AG09309 (cell line): Measurements from ENCODE around the gene GALK2.
"Not testable (repeated sequence)": the region's sequence is repeated elsewhere in the genome, so short reads cannot be mapped to it uniquely, and the experiment has no call there.

ENCODE experiments used
- DNase-seq: peaks from one replicate; pipeline ENCODE4 v3.0.0-alpha.2; 2010; ENCODE audit warnings: low read depth
- H3K4me3 ChIP-seq: 2 replicates; pipeline ENCODE4 v1.5.1; 2011; ENCODE audit warnings: mild to moderate bottlenecking, low read depth, low read length, moderate library complexity; ENCODE audit not compliant: control insufficient read depth
- TF ChIP-seq, protein P1 (sequence below): IDR thresholded peaks from 2 replicates; pipeline ENCODE4 v1.5.1; 2011; ENCODE audit warnings: mild to moderate bottlenecking, low read depth, low read length, inconsistent platforms; ENCODE audit not compliant: insufficient read depth, control insufficient read depth; ENCODE audit errors: missing control alignments

The GALK2 gene

DNA sequence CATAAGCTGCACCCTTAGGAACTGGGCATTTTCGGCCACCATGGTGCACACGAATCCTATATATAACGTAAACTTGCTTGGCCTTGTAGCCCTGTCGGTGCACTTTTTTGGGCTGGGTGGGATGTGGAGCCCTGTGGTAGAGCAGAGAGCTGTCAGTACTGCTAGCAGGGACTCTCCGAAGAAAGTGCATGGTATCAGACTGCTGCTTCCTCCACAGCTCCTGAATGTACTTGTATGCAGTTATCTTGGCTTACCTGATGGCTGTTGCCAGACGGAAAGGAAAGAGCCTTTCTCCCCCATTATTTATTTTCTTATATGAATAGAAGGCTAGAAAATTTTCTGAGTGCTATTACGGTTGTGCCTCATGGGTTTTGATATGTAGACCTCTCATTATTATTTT lies 8.4 kb downstream of the GALK2 start:
- no peak overlapping the region for H3K4me3 ChIP-seq
- TF ChIP-seq, protein P1, sequence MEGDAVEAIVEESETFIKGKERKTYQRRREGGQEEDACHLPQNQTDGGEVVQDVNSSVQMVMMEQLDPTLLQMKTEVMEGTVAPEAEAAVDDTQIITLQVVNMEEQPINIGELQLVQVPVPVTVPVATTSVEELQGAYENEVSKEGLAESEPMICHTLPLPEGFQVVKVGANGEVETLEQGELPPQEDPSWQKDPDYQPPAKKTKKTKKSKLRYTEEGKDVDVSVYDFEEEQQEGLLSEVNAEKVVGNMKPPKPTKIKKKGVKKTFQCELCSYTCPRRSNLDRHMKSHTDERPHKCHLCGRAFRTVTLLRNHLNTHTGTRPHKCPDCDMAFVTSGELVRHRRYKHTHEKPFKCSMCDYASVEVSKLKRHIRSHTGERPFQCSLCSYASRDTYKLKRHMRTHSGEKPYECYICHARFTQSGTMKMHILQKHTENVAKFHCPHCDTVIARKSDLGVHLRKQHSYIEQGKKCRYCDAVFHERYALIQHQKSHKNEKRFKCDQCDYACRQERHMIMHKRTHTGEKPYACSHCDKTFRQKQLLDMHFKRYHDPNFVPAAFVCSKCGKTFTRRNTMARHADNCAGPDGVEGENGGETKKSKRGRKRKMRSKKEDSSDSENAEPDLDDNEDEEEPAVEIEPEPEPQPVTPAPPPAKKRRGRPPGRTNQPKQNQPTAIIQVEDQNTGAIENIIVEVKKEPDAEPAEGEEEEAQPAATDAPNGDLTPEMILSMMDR: no peak
- no peak for DNase-seq

DNA sequence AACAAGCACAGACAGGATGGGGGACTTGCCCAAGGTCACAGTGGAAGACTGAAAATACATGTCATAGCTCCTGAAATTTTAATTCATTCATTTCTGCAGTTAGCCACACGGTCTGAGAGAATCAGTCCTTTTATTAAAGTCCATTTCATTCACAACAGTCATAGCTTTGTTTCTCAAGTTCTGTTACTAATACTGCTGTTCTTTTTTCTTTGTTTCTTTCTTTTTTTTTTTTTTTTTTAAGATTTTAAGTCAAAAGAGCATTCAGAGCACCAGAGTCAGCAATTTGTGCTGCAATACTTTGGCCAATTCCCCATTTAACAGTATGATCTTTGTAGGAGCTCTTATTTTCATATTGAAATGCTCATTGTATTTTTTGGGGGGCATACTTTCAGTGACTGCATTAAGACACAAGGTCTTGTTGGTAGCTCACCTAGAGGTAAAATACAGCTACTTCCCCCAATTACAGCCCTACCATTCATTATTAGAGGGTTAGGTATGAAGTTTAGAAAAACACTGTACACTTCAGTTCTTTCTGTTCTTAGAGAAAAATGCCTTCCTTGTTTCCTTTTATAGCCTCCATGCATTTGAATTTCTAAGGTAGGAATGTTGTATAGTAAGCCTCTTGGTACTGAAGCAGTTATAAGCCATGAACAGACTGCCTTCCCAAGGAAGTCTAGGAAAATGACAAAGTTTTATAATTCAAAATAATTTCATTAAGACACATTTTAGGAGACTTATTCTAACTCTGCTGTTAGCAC lies 9.6 kb downstream of the GALK2 start:
- no peak overlapping the region for H3K4me3 ChIP-seq
- DNase-seq: no peak
- TF ChIP-seq, protein P1: no peak

DNA sequence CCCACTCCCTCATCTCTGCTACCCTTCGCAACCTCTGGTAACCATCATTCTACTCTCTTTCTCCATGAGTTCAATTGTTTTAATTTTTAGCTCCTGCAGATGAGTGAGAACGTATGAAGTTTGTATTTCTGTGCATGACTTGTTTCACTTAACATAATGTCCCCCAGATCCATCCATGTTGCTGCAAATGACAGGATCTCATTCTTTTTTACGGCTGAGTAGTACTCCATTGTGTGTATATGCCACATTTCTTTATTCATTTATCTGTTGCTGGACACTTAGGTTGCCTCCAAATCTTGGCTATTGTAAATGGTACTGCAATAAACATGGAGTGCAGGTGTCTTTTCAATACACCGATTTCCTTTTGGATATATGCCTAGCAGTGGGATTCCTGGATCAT lies 12.1 kb downstream of the GALK2 start:
- DNase-seq: no peak

DNA sequence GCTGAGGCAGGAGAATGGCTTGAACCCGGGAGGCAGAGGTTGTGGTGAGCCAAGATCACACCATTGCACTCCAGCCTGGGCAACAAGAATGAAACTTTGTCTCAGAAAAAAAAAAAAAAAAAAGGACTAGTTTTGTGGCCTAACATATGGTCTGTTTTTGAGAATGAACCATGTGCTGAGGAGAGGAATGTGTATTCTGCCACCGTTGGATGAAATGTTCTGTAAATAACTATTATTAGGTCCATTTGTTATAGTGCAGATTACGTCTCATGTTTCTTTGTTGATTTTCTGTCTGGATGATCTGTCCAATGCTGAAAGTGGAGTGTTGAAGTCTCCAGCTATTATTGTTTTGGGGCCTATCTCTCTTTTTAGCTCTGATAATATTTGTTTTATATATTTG lies 13.7 kb downstream of the GALK2 start:
- DNase-seq: not testable (repeated sequence)

More for the DNA sequence above, 12.1 kb downstream of the GALK2 start:
- TF ChIP-seq, protein P1: no peak
- no peak overlapping the region for H3K4me3 ChIP-seq

DNA sequence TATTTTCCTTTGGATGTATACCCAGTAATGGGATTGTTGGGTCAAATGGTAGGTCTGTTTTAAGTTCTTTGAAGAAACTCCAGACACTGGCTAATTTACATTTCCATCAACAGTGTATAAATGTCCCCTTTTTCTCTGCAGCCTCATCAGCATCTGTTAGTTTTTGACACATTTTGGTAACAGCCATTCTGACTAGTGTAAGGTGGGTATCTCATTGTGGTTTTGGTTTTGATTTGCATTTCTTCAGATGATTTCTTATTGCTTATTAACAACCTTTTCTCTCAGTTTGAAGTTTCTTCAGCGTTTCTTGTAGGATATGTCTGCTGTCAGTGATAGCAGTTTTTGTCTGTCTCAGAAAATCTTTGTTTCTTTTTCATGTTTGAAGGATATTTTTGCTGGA lies 15.4 kb downstream of the GALK2 start:
- no peak overlapping the region for H3K4me3 ChIP-seq
- no peak for DNase-seq
- TF ChIP-seq, protein P1: no peak

More for the DNA sequence above, 13.7 kb downstream of the GALK2 start:
- H3K4me3 ChIP-seq: not testable (repeated sequence)

DNA sequence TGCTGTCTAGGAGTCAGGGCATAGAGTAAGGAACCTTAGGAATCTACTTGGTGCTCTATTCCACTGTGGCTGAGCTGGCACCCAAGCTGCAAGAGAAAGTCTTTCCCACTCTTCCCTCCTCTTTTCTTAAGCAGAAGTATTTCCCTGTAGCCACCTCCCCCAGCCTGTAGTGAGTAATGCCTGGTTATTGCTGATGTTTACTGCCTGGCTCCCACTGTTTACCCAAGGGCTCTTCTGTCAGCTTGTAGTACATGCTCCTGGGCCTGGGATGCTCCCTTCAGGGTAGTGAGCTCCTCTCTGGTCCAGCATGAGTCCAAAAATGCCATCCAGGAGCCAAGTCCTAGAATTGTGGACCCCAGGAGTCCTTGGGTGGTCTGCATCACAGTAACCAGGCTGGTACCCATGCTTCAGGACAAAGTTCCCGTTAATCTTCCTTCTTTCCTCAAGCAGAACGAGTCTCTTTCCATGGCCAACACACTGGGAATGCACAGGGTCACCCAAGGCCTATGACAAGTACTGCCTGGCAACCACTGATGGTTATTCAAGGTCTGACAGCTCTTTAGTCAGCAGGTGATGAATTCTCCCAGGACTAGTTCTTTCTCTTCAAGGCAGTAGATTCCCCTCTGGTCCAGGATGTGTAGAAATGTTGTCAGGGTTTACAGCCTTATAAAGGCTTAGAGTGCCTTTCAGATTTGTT lies 17.6 kb downstream of the GALK2 start:
- no peak for DNase-seq
- TF ChIP-seq, protein P1: no peak
- no peak overlapping the region for H3K4me3 ChIP-seq

DNA sequence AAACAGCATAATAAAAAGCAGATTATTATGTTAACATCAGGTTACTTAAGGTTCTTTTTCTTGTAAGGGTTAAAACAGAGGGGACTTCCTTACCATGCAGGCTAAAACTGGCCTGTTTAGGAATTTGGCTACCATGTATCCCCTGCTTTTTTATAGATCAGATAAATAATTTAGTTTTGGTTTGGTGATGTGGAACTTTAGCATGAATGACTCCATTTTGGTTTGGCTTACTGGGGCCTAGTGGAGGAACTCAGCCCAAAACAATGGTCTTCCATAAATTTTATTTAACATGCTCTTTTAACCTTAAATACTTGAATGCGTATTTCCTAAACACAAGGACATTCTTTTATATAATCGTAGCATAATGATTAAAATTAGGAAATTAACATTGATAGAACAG lies 18.9 kb downstream of the GALK2 start:
- DNase-seq: no peak
- no peak overlapping the region for H3K4me3 ChIP-seq
- TF ChIP-seq, protein P1: no peak
